GM19023 (cell line): ENCODE data around the gene C14orf180.

ENCODE experiments used
- ATAC-seq: cut with Tn5 transposase; IDR thresholded peaks from one replicate; pipeline ENCODE4 v1.9.1; 2021; ENCODE audit warnings: mild to moderate bottlenecking, moderate library complexity; ENCODE audit not compliant: unreplicated experiment

The C14orf180 gene

GRCh38 chr14:104549536-104550339 lies 29.8 kb upstream of the C14orf180 start:
- no peak for ATAC-seq

GRCh38 chr14:104550340-104550860 lies 29.2 kb upstream of the C14orf180 start:
- no peak for ATAC-seq

- ATAC-seq: no peak
Measured at GRCh38 chr14:104550861-104551728, 28.5 kb upstream of the C14orf180 start.

GRCh38 chr14:104551851-104552737 lies 27.5 kb upstream of the C14orf180 start:
- ATAC-seq: no peak

GRCh38 chr14:104552738-104553125 lies 26.8 kb upstream of the C14orf180 start:
- ATAC-seq: no peak

GRCh38 chr14:104553166-104554087 lies 26.1 kb upstream of the C14orf180 start:
- no peak for ATAC-seq

GRCh38 chr14:104554088-104554607 lies 25.4 kb upstream of the C14orf180 start:
- ATAC-seq: no peak

- no peak for ATAC-seq
Measured at GRCh38 chr14:104554608-104555429, 24.7 kb upstream of the C14orf180 start.

- ATAC-seq: no peak
Measured at GRCh38 chr14:104555430-104556255, 23.9 kb upstream of the C14orf180 start.

- ATAC-seq: no peak
Measured at GRCh38 chr14:104556256-104557021, 23.1 kb upstream of the C14orf180 start.

GRCh38 chr14:104557086-104557485 lies 22.5 kb upstream of the C14orf180 start:
- no peak for ATAC-seq

- no peak for ATAC-seq
Measured at GRCh38 chr14:104557766-104558165, 21.8 kb upstream of the C14orf180 start.

- no peak for ATAC-seq
Measured at GRCh38 chr14:104558231-104559027, 21.1 kb upstream of the C14orf180 start.

- ATAC-seq: no peak
Measured at GRCh38 chr14:104559028-104559803, 20.3 kb upstream of the C14orf180 start.

GRCh38 chr14:104559804-104560585 lies 19.6 kb upstream of the C14orf180 start:
- ATAC-seq: no peak
